Glutamatergic neuron (in vitro differentiated cells): ENCODE results near the gene AP3D1. TPM values are rescaled to one million over a fixed set of nuclear protein-coding genes. Genes with fewer than 3 reads are reported as not detected.

Experiments
- DNase-seq: peaks from one replicate; pipeline ENCODE4 v3.0.0; 2022
- H3K27ac Mint-ChIP-seq: one replicate; pipeline ENCODE4 v1.8.0; 2020; ENCODE audit warnings: mild to moderate bottlenecking, mixed read lengths, inconsistent platforms; ENCODE audit not compliant: unreplicated experiment
- H3K27me3 Mint-ChIP-seq: one replicate; pipeline ENCODE4 v1.8.0; 2020; ENCODE audit warnings: mild to moderate bottlenecking, moderate library complexity, mixed read lengths, inconsistent platforms; ENCODE audit not compliant: unreplicated experiment
- H3K36me3 Mint-ChIP-seq: one replicate; pipeline ENCODE4 v1.8.0; 2020; ENCODE audit warnings: mild to moderate bottlenecking, mixed read lengths, inconsistent platforms; ENCODE audit not compliant: unreplicated experiment
- H3K4me1 Mint-ChIP-seq: one replicate; pipeline ENCODE4 v1.8.0; 2020; ENCODE audit warnings: mild to moderate bottlenecking, low read depth, mixed read lengths, inconsistent platforms; ENCODE audit not compliant: unreplicated experiment
- H3K4me3 Mint-ChIP-seq: one replicate; pipeline ENCODE4 v1.8.0; 2020; ENCODE audit warnings: mild to moderate bottlenecking, mixed read lengths, inconsistent platforms; ENCODE audit not compliant: unreplicated experiment
- H3K9me3 Mint-ChIP-seq: one replicate; pipeline ENCODE4 v1.8.0; 2020; ENCODE audit warnings: mild to moderate bottlenecking, moderate library complexity, mixed read lengths, inconsistent platforms; ENCODE audit not compliant: unreplicated experiment
- total RNA-seq: library from RNA; stranded (reverse); fragmentation: NEBNext Ultra II Directional; extraction: Animal tissue kit (Norgen Biotek cat#: 25700); gene quantifications from one replicate; pipeline ENCODE4 v1.2.1, GENCODE V29; 2021; ENCODE audit not compliant: unreplicated experiment
- TF ChIP-seq, protein P1 (sequence below): fragments of 200-600 bp; sonication (generic); IDR thresholded peaks from one replicate; pipeline ENCODE4 v1.5.0; 2021; ENCODE audit not compliant: partially characterized antibody, unreplicated experiment

Gene AP3D1
- total RNA-seq, 1 donor from 2014 or later: 133 TPM

DNA sequence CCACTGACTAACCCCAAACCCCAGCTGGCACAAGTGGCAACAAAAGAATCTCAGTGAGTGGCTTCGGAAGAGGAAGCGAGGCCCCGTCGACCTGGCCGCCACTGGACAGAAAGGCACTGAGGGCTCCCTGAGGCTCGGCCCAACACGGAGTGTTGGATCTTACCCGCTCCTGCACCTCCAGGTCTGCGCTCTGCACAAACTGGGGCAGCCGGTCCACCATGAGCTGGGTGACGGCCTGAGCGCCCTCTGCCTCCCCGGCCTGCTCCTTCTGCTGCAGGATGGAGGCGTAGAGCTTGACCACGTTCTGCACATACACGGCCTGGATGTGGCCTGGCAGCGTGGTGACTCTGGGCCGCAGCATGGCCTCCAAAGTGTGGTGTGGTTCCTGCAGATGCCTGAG, 32.9 kb downstream of the AP3D1 start:
- TF ChIP-seq, protein P1, sequence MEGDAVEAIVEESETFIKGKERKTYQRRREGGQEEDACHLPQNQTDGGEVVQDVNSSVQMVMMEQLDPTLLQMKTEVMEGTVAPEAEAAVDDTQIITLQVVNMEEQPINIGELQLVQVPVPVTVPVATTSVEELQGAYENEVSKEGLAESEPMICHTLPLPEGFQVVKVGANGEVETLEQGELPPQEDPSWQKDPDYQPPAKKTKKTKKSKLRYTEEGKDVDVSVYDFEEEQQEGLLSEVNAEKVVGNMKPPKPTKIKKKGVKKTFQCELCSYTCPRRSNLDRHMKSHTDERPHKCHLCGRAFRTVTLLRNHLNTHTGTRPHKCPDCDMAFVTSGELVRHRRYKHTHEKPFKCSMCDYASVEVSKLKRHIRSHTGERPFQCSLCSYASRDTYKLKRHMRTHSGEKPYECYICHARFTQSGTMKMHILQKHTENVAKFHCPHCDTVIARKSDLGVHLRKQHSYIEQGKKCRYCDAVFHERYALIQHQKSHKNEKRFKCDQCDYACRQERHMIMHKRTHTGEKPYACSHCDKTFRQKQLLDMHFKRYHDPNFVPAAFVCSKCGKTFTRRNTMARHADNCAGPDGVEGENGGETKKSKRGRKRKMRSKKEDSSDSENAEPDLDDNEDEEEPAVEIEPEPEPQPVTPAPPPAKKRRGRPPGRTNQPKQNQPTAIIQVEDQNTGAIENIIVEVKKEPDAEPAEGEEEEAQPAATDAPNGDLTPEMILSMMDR: no peak
- no peak for DNase-seq
- Mint-ChIP-seq H3K4me3 (no peak overlapping the region), H3K27me3 (no peaks in the 10 kb centered on the region), H3K9me3 (peaks cover 3% of the 10 kb centered on the region), H3K4me1 (no peaks in the 10 kb centered on the region), H3K36me3 (no peaks in the 10 kb centered on the region), H3K27ac (no peak overlapping the region)

DNA sequence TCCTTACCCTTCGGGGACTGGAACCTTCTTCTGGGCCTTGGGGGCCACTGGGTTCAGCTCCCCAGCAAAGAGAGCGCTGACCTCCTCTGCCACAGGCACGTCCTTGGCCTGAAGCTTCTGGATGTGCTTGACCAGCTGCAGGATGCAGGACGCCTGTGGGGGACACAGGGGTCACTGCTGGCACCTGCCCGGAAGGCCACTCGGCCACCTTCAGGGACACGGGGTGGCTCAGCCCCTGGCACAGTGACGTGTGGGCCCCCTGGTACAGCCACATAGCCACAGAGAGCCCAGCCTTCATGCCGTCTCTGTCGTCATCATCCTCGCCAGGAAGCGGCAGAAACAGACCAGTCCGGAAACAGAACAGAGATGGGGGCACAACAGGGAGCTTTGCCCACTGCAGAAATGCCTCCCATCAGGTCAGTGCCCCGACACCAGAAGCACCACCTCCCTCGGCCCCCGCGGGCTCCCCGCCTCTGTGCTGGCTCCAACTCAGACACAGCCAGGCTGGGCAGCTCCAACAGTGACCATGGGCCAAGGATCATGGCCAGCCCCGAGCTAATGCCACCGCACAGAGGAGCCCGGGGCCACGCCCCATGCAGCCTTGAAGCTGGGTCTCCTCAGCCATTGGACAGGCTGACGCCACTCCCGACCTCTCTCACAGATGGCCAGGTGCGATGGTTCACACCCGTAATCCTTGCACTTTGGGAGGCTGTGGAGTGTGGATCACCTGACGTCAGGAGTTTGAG, 34.0 kb downstream of the AP3D1 start:
- TF ChIP-seq, protein P1: no peak
- H3K27ac Mint-ChIP-seq: no peak overlapping the region
- H3K4me3 Mint-ChIP-seq: no peak overlapping the region
- DNase-seq: no peak
- peaks cover 3% of the 10 kb centered on the region for H3K9me3 Mint-ChIP-seq
- H3K4me1 Mint-ChIP-seq: no peaks in the 10 kb centered on the region
- no peaks in the 10 kb centered on the region for H3K27me3 Mint-ChIP-seq
- H3K36me3 Mint-ChIP-seq: no peaks in the 10 kb centered on the region

DNA sequence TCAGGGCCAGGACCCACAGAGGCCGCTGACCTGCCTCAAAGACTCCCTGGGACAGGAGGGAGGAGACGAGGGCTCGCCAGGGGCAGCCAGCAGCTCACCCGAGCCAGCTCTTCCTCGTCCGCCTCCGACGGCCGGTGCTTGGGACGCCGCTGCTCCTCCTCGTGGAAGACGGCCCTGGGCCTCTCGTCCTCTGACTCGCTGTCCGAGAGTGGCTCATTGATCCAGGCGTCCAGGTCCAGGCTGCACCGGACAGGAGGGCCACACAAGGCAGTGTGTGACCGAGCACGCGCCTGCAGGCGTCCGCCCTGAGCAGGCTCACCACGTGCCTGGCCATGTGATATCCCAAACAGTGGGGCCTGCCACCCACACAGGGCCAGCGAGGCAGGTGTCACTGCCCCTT, 34.9 kb downstream of the AP3D1 start:
- Mint-ChIP-seq H3K27ac (no peak overlapping the region), H3K4me1 (no peaks in the 10 kb centered on the region), H3K4me3 (no peak overlapping the region), H3K36me3 (no peaks in the 10 kb centered on the region), H3K27me3 (no peaks in the 10 kb centered on the region), H3K9me3 (peaks cover 3% of the 10 kb centered on the region)
- no peak for DNase-seq
- TF ChIP-seq, protein P1: no peak

DNA sequence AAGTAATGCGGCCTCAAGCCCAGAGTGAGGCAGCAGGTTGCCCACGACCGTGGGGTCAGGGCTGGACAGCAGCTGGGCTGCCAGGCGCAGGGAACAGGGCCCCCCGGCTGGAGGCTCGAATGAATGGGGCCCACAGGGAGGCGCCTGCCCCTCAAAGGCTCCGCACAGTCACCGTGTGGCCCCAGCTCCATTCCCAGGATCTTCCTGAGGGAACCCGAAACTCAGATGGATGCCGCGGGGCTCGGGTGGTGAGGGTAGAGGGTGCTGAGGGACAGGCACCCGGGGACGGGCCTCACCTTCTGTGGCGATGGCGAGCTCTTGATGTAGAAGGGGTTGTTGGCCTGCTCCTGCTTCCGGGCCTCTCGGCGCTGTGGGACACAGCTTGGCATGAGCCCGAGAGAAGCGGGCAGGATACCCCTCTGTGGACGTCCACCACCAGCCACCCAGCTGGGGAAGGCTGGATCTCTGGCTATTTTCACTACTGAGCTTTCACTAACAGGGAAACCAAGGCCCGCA, 35.4 kb downstream of the AP3D1 start:
- Mint-ChIP-seq H3K9me3 (peaks cover 1% of the 10 kb centered on the region), H3K4me1 (no peaks in the 10 kb centered on the region)

DNA sequence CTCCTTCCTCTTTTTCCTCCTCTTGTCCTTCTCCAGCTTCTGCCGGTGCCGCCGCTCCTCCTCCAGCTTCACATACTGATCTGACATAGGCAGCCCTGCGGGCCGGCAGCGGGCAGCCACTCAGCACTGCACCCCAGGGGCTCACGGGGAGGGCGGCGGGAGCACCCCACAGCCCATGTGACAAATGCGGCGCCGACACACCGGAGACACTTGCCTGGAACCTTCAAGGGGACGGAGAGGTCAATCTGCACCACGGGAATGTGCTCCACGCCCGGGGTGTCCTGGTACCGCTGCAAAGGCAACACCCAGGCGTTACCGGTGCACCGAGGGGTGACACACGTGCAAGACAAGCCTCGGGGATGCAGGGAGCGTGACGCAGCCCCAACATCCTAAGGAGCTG, 36.0 kb downstream of the AP3D1 start:
- no peak for DNase-seq
- TF ChIP-seq, protein P1: no peak
- Mint-ChIP-seq H3K27me3 (no peaks in the 10 kb centered on the region), H3K27ac (no peak overlapping the region), H3K9me3 (peaks cover 1% of the 10 kb centered on the region), H3K36me3 (no peaks in the 10 kb centered on the region), H3K4me1 (no peaks in the 10 kb centered on the region), H3K4me3 (no peak overlapping the region)

More for the DNA sequence above, 35.4 kb downstream of the AP3D1 start:
- no peaks in the 10 kb centered on the region for H3K27me3 Mint-ChIP-seq
- no peak overlapping the region for H3K27ac Mint-ChIP-seq
- H3K4me3 Mint-ChIP-seq: no peak overlapping the region
- no peaks in the 10 kb centered on the region for H3K36me3 Mint-ChIP-seq
- DNase-seq: no peak
- TF ChIP-seq, protein P1: no peak
